Activated naive CD8-positive, alpha-beta T cell treated with anti-CD3 and anti-CD28 coated beads, Interleukin-2, amount 10 ng/mL, durations not matched to agents 7 days and 5 days (primary cell): ENCODE data around the gene CTNND2. TPM values are rescaled to one million over a fixed set of nuclear protein-coding genes. Genes with fewer than 3 reads are reported as not detected.

Experiments
- ATAC-seq: fragments of 150-1000 bp; cut with Tn5 transposase; one replicate; pipeline ENCODE4 v1.10.0; 2021; ENCODE audit warnings: low read depth, moderate library complexity
- POLR2A ChIA-PET: fragments of 350-600 bp; sonication (Branson Sonifier 250); formaldehyde crosslinking; loops from one replicate; lab custom pipeline; 2021; ENCODE audit warnings: antibody characterized with exemption; lab: Charles Lee
- DNase-seq: peaks from one replicate; pipeline ENCODE4 v3.0.0; 2021
- H3K27ac Mint-ChIP-seq: one replicate; pipeline ENCODE4 v1.8.0; 2022; ENCODE audit warnings: mild to moderate bottlenecking, mixed read lengths
- H3K27me3 Mint-ChIP-seq: one replicate; pipeline ENCODE4 v1.8.0; 2022; ENCODE audit warnings: mild to moderate bottlenecking, moderate library complexity, mixed read lengths
- H3K36me3 Mint-ChIP-seq: one replicate; pipeline ENCODE4 v1.8.0; 2021; ENCODE audit warnings: mild to moderate bottlenecking, mixed read lengths
- H3K4me1 Mint-ChIP-seq: one replicate; pipeline ENCODE4 v1.8.0; 2021; ENCODE audit warnings: mixed read lengths
- H3K4me3 Mint-ChIP-seq: one replicate; pipeline ENCODE4 v1.8.0; 2022; ENCODE audit warnings: mild to moderate bottlenecking, moderate library complexity, mixed read lengths
- H3K9me3 Mint-ChIP-seq: one replicate; pipeline ENCODE4 v1.8.0; 2021; ENCODE audit warnings: mixed read lengths
- total RNA-seq, 2 experiments: library from RNA; stranded (reverse); gene quantifications; one replicate each; pipeline ENCODE4 v1.2.3, GENCODE V29; 2021

Gene CTNND2
- total RNA-seq, 2 experiments from 2014 or later, result not detected

GRCh38 chr5:11234501-11234911 is 669.7 kb downstream of the CTNND2 start:
- DNase-seq, result no peak
- Mint-ChIP-seq H3K4me3 (peak overlapping the region; percentile 15), H3K27me3 (no peaks in the 10 kb centered on the region), H3K27ac (peak overlapping the region; percentile 58), H3K9me3 (peaks cover 9% of the 10 kb centered on the region), H3K36me3 (no peaks in the 10 kb centered on the region), H3K4me1 (peaks cover 16% of the 10 kb centered on the region)
- POLR2A ChIA-PET, result no interaction called here
- peak; percentile 95 for ATAC-seq

DNA sequence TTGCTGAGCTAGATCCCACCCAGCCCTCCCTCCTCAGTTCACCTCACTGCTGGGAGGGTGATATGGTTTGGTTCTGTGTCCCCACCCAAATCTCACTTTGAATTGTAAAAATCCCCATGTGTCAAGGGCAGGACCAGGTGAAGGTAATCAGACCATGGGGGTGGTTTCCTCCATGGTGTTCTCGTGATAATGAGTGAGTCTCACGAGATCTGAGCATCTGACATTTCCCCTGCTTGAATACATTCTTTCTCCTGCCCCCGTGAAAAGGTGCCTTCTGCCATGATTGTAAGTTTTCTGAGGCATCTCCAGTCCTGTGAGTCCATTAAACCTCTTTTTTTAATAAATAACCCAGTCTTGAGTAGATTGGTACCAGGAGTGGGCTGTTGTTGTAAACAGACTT is 673.4 kb downstream of the CTNND2 start:
- DNase-seq (no peak), ATAC-seq (no peak)
- H3K9me3 Mint-ChIP-seq, result peaks cover 11% of the 10 kb centered on the region
- no peaks in the 10 kb centered on the region for H3K36me3 Mint-ChIP-seq
- no peaks in the 10 kb centered on the region for H3K27me3 Mint-ChIP-seq
- H3K4me1 Mint-ChIP-seq, result peaks cover 16% of the 10 kb centered on the region
- H3K4me3 Mint-ChIP-seq, result no peak overlapping the region
- no peak overlapping the region for H3K27ac Mint-ChIP-seq
- POLR2A ChIA-PET, result no interaction called here

GRCh38 chr5:11227064-11227463 is 677.2 kb downstream of the CTNND2 start:
- Mint-ChIP-seq H3K4me3 (no peak overlapping the region), H3K9me3 (peaks cover 7% of the 10 kb centered on the region), H3K4me1 (no peaks in the 10 kb centered on the region), H3K27ac (no peak overlapping the region), H3K36me3 (no peaks in the 10 kb centered on the region), H3K27me3 (no peaks in the 10 kb centered on the region)
- POLR2A ChIA-PET, result no interaction called here
- no peak for ATAC-seq
- no peak for DNase-seq

- no peak overlapping the region for H3K4me3 Mint-ChIP-seq
- no peak overlapping the region for H3K27ac Mint-ChIP-seq
- peaks cover 2% of the 10 kb centered on the region for H3K9me3 Mint-ChIP-seq
- no peaks in the 10 kb centered on the region for H3K36me3 Mint-ChIP-seq
- H3K27me3 Mint-ChIP-seq, result no peaks in the 10 kb centered on the region
- DNase-seq (no peak), ATAC-seq (no peak)
- no peaks in the 10 kb centered on the region for H3K4me1 Mint-ChIP-seq
- POLR2A ChIA-PET, result no interaction called here
Measured at GRCh38 chr5:11224436-11225187, 679.6 kb downstream of the CTNND2 start.

DNA sequence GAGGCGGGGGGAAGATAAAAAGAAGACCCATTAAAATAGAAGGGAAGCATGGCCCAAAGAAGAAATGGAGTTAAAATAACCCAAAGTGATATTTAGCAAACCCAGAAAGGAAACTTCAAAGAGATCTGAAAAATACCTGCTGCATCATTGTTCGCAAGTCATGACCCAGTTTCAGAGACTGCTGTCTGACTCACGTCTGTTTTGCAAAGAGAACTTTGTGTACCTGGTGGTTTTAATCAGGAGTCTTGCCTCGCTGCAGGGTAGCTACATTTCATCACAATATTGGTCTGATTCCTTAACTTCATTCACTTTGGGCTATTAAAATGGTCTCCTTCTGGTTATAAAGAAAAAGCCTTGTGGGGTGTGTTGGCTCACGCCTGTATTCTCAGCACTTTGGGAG is 682.1 kb downstream of the CTNND2 start:
- DNase-seq (no peak), ATAC-seq (no peak)
- Mint-ChIP-seq H3K36me3 (no peaks in the 10 kb centered on the region), H3K4me1 (no peaks in the 10 kb centered on the region), H3K9me3 (peaks cover 2% of the 10 kb centered on the region), H3K27me3 (no peaks in the 10 kb centered on the region), H3K4me3 (no peak overlapping the region), H3K27ac (no peak overlapping the region)
- POLR2A ChIA-PET, result no interaction called here

DNA sequence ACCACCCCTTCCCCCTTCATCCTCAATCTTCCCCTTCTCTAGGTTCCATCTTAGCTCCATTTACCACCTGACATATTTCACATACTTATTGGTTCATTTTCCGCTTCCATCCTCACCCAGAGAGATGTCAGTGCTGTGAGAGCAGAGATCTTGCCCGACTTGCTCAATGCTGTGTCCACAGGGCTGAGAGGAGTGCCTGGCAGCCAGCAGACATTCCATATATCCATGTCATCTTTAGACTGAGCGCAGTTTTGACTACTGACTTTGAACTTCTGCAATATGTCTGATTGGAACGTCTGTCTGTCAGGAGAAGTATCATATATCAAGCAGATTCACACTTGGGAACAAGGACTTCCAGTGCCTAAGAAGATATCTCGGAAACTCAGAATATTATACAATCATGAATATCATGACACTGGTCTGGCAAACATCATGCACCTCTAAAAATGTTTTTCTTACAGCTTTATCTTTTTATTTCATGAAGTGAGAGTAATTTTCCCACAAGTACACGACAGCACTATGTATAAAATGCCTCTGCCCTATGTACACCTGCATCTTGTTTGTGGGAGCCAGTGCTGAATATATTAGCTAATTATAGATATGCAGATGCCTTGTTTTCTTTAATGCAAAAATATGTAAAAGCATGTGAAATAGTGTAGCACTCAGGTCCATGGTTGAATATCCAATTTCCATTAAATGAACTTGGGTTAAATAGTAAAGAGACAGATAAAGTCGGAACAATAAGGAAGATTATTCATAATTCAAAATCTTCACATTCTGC is 689.2 kb downstream of the CTNND2 start:
- H3K27me3 Mint-ChIP-seq, result peaks cover 4% of the 10 kb centered on the region
- H3K36me3 Mint-ChIP-seq, result no peaks in the 10 kb centered on the region
- DNase-seq, result no peak
- POLR2A ChIA-PET, result no interaction called here
- no peaks in the 10 kb centered on the region for H3K9me3 Mint-ChIP-seq
- ATAC-seq, result no peak
- no peaks in the 10 kb centered on the region for H3K4me1 Mint-ChIP-seq
- H3K27ac Mint-ChIP-seq, result no peak overlapping the region
- no peak overlapping the region for H3K4me3 Mint-ChIP-seq

DNA sequence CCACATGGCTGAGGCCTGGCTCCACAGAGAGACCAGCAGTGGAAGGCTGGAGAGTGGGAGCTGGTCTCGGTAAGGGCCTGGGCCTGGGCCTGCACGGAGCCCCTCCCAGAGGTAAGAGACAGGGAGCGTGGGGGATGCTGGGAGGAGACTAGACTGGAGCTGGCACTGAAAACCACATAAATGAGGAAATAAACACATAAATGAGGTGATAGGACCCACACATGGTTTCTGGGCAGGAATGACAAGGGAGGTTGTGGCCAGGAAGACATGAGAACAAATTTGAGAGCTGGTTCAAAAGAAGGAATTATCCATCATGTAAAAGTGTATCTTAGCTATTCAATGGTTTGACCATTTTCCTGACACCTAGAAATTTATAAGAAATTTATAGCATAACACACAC is 691.5 kb downstream of the CTNND2 start:
- no peak for ATAC-seq
- no peaks in the 10 kb centered on the region for H3K4me1 Mint-ChIP-seq

DNA sequence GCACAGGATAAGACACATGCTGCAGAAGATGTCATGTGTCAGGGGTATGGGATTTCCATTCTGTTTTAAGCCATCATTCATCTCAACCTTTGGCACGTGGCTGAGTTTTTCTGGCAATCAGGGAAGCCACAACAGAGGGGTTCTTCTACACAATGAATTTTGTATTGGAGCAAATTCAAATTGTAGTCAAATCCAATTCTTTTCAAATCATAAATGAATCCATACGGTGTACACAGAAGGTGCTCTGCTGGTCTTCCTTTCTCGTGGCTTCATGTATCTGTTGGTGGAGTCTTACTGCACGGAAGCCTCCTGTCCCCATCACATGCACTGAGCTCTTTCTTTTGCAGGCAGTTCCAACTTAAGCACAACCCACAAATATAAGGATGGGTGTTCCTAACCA is 706.5 kb downstream of the CTNND2 start:
- ATAC-seq (no peak), DNase-seq (no peak)
- POLR2A ChIA-PET, result no interaction called here
- Mint-ChIP-seq H3K27ac (no peak overlapping the region), H3K9me3 (no peaks in the 10 kb centered on the region), H3K36me3 (no peaks in the 10 kb centered on the region), H3K4me3 (no peak overlapping the region), H3K4me1 (no peaks in the 10 kb centered on the region), H3K27me3 (no peaks in the 10 kb centered on the region)

More for the DNA sequence above, 691.5 kb downstream of the CTNND2 start:
- DNase-seq, result no peak
- POLR2A ChIA-PET, result no interaction called here
- Mint-ChIP-seq H3K27ac (no peak overlapping the region), H3K36me3 (no peaks in the 10 kb centered on the region), H3K9me3 (no peaks in the 10 kb centered on the region), H3K27me3 (peaks cover 4% of the 10 kb centered on the region), H3K4me3 (no peak overlapping the region)

- Mint-ChIP-seq H3K36me3 (no peaks in the 10 kb centered on the region), H3K27ac (no peak overlapping the region), H3K9me3 (no peaks in the 10 kb centered on the region), H3K4me1 (no peaks in the 10 kb centered on the region), H3K27me3 (no peaks in the 10 kb centered on the region), H3K4me3 (no peak overlapping the region)
- ATAC-seq, result no peak
- DNase-seq, result no peak
- POLR2A ChIA-PET, result no interaction called here
Measured at GRCh38 chr5:11191673-11192072, 712.6 kb downstream of the CTNND2 start.

GRCh38 chr5:11182441-11183080 is 721.7 kb downstream of the CTNND2 start:
- Mint-ChIP-seq H3K4me1 (no peaks in the 10 kb centered on the region), H3K4me3 (no peak overlapping the region), H3K27me3 (no peaks in the 10 kb centered on the region), H3K9me3 (peaks cover 2% of the 10 kb centered on the region), H3K36me3 (no peaks in the 10 kb centered on the region), H3K27ac (no peak overlapping the region)
- POLR2A ChIA-PET, result no interaction called here
- ATAC-seq (no peak), DNase-seq (no peak)

DNA sequence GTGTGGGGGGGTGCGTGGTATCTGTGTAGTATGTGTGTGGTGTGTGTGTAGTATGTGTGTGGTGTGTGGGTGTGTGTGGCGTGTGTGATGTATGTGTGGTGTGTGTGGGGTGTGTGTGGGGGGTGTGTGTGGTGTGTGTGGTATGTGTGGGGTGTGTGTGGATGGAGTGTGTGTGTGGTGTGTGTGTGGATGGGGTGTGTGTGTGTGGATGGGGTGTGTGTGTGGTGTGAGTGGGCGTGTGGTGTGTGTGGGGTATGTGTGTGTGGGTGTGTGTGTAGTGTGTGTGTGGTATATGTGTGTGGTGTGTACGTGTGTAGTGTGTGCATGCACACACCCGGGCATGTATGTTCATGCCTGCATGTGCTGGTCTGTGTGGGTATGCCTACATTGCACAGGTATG is 722.3 kb downstream of the CTNND2 start:
- no peak overlapping the region for H3K4me3 Mint-ChIP-seq
- ATAC-seq (no peak), DNase-seq (no peak)
- no peaks in the 10 kb centered on the region for H3K4me1 Mint-ChIP-seq
- peaks cover 2% of the 10 kb centered on the region for H3K9me3 Mint-ChIP-seq
- H3K27me3 Mint-ChIP-seq, result no peaks in the 10 kb centered on the region
- no peak overlapping the region for H3K27ac Mint-ChIP-seq
- no peaks in the 10 kb centered on the region for H3K36me3 Mint-ChIP-seq
- POLR2A ChIA-PET, result no interaction called here

DNA sequence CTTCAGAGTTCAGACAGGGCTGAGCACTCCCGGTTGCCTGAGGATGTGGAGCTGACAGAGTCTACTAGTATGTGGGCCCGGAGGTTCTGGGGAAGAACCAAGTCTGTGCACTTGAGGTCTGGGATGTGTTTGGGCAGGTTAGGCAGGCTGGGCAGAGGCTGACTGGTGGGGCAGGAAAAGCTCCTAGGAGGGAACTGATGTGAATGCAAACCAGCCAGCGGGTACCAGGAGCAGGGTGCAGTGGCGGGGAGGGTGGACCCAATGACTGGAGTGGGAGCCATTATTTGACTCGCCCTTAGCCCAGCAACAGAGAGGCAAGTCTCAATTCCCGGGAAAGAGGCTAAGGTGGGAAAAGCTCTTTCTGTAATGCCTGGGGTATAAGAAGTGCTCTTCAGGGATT is 723.4 kb downstream of the CTNND2 start:
- H3K27ac Mint-ChIP-seq, result no peak overlapping the region

GRCh38 chr5:11177999-11178711 is 726.1 kb downstream of the CTNND2 start:
- H3K4me3 Mint-ChIP-seq, result no peak overlapping the region

More for the DNA sequence above, 723.4 kb downstream of the CTNND2 start:
- peaks cover 2% of the 10 kb centered on the region for H3K9me3 Mint-ChIP-seq
- no peaks in the 10 kb centered on the region for H3K36me3 Mint-ChIP-seq
- H3K4me1 Mint-ChIP-seq, result no peaks in the 10 kb centered on the region
- DNase-seq (no peak), ATAC-seq (no peak)
- POLR2A ChIA-PET, result no interaction called here
- no peaks in the 10 kb centered on the region for H3K27me3 Mint-ChIP-seq
- no peak overlapping the region for H3K4me3 Mint-ChIP-seq

More at GRCh38 chr5:11177999-11178711, 726.1 kb downstream of the CTNND2 start:
- H3K36me3 Mint-ChIP-seq, result no peaks in the 10 kb centered on the region
- DNase-seq, result no peak
- ATAC-seq, result no peak
- H3K4me1 Mint-ChIP-seq, result no peaks in the 10 kb centered on the region
- POLR2A ChIA-PET, result no interaction called here
- no peaks in the 10 kb centered on the region for H3K27me3 Mint-ChIP-seq
- no peak overlapping the region for H3K27ac Mint-ChIP-seq
- H3K9me3 Mint-ChIP-seq, result peaks cover 2% of the 10 kb centered on the region
